HepG2 (cell line): ENCODE measurements around the gene SYMPK. TPM values are rescaled to one million over a fixed set of nuclear protein-coding genes. Genes with fewer than 3 reads are reported as not detected.

Experiments
- ATAC-seq: fragments of 200-7000 bp; cut with Tn5 transposase; 3 replicates; pipeline ENCODE4 v1.9.1; 2020; ENCODE audit warnings: mild to moderate bottlenecking, moderate library complexity
- BruUV-seq: library from RNA; stranded (reverse); fragments of 400-500 nt; replicated peaks from 2 replicates; lab custom pipeline; 2021; lab: Mats Ljungman, UMichigan
- CTCF ChIA-PET: fragments of 300-600 bp; formaldehyde crosslinking; extraction: SDS; loops from one replicate; lab custom pipeline; 2021; ENCODE audit warnings: low total read pairs, inconsistent platforms, low intra/inter-chr PET ratio; lab: Yijun Ruan, JAX
- POLR2A ChIA-PET: fragments of 350-600 bp; sonication (Branson Sonifier 250); formaldehyde crosslinking; loops from one replicate; lab custom pipeline; 2020; ENCODE audit warnings: antibody characterized with exemption, inconsistent platforms; lab: Yijun Ruan, JAX
- DNase-seq: peaks from one replicate; pipeline ENCODE4 v3.0.0-alpha.2; 2015; ENCODE audit warnings: low spot score
- FAIRE-seq: peaks from 3 replicates; lab custom pipeline; 2011; peaks lifted over from hg19 to GRCh38; lab: Jason Lieb, UNC
- H2AFZ ChIP-seq: one replicate; pipeline ENCODE4 v1.6.1; 2011; ENCODE audit warnings: low read length, inconsistent platforms
- H3K27ac ChIP-seq: fragments of 300-600 bp; 3 replicates; pipeline ENCODE4 v1.8.0; 2011; ENCODE audit warnings: mixed run types, mild to moderate bottlenecking, mixed read lengths, low read length, inconsistent platforms; ENCODE audit not compliant: insufficient read depth; ENCODE audit errors: extremely low read length
- H3K27me3 ChIP-seq, 2 experiments: fragments of 200-600 bp in 1 of 2; 2 replicates in 1 of 2; 3 replicates in 1 of 2; pipeline versions ENCODE4 v1.6.0 to v1.8.0; 2011; ENCODE audit warnings: low read length in 2 of 2, mild to moderate bottlenecking in 2 of 2, moderate library complexity in 2 of 2, inconsistent platforms in 1 of 2; ENCODE audit not compliant: insufficient read depth in 2 of 2, control insufficient read depth in 1 of 2
- H3K36me3 ChIP-seq, 2 experiments: fragments of 200-600 bp in 1 of 2; replicated peaks in 1 of 2; 2 replicates in 1 of 2; 3 replicates in 1 of 2; pipeline versions ENCODE4 v1.5.1 to v1.8.0; 2011; ENCODE audit warnings: low read length in 2 of 2, inconsistent platforms in 1 of 2; ENCODE audit not compliant: insufficient read depth in 2 of 2, control insufficient read depth in 1 of 2
- H3K4me1 ChIP-seq: 2 replicates; pipeline ENCODE4 v1.5.1; 2012; ENCODE audit warnings: low read length, inconsistent platforms; ENCODE audit not compliant: insufficient read depth
- H3K4me2 ChIP-seq: 2 replicates; pipeline ENCODE4 v1.6.0; 2011; ENCODE audit warnings: low read depth, low read length, inconsistent platforms
- H3K4me3 ChIP-seq, 3 experiments: fragments of 200-600 bp in 1 of 3; sonication (generic), shearing (Covaris generic) in 1 of 3; replicated peaks in 1 of 3; 2 replicates each; pipeline ENCODE4 v1.5.1; 2011 to 2016; ENCODE audit warnings: low read length in 3 of 3, inconsistent platforms in 2 of 3, low read depth in 2 of 3, mild to moderate bottlenecking in 2 of 3, control low read depth in 1 of 3, mixed read lengths in 1 of 3; ENCODE audit not compliant: insufficient read depth in 1 of 3
- H3K79me2 ChIP-seq: one replicate; pipeline ENCODE4 v1.6.1; 2011; ENCODE audit warnings: low read length, inconsistent platforms; ENCODE audit not compliant: insufficient read depth
- H3K9ac ChIP-seq: 2 replicates; pipeline ENCODE4 v1.6.0; 2011; ENCODE audit warnings: mild to moderate bottlenecking, low read depth, low read length, inconsistent platforms; ENCODE audit not compliant: insufficient read depth
- H3K9me3 ChIP-seq: 2 replicates; pipeline ENCODE4 v1.5.1; 2012; ENCODE audit warnings: mild to moderate bottlenecking, low read length
- H4K20me1 ChIP-seq: 2 replicates; pipeline ENCODE4 v1.6.0; 2011; ENCODE audit warnings: inconsistent platforms, mild to moderate bottlenecking, low read length, moderate library complexity; ENCODE audit not compliant: insufficient read depth
- ATF7 ChIP-seq, 2 experiments: fragments of 450-650 bp in 1 of 2; sonication (generic) in 1 of 2; formaldehyde crosslinking in 1 of 2; IDR thresholded peaks; 2 replicates each; pipeline versions ENCODE4 v1.4.0 to v1.6.1; 2016 to 2020; ENCODE audit warnings: antibody characterized with exemption in 1 of 2, mild to moderate bottlenecking in 1 of 2, missing genetic modification reagents in 1 of 2
- CHD2 ChIP-seq: IDR thresholded peaks from 2 replicates; pipeline ENCODE4 v1.6.1; 2011; ENCODE audit warnings: low read depth, low read length, improper control_type of control experiment
- HMG20B ChIP-seq: conservative IDR thresholded peaks from 2 replicates; pipeline ENCODE4 v1.6.1; 2016; ENCODE audit warnings: missing genetic modification reagents, missing compliant biosample characterization
- ZFP41 ChIP-seq: sonication (generic); formaldehyde crosslinking; IDR thresholded peaks from 2 replicates; pipeline ENCODE4 v1.4.0; 2020; ENCODE audit warnings: mild to moderate bottlenecking, missing genetic modification reagents, borderline replicate concordance
- ZNF234 ChIP-seq: sonication (generic); formaldehyde crosslinking; conservative IDR thresholded peaks from 2 replicates; pipeline ENCODE4 v1.5.1; 2020; ENCODE audit warnings: mild to moderate bottlenecking, missing genetic modification reagents
- ZNF260 ChIP-seq: sonication (generic); formaldehyde crosslinking; IDR thresholded peaks from 2 replicates; pipeline ENCODE4 v1.4.0; 2020; ENCODE audit warnings: missing genetic modification reagents, low read depth, mild to moderate bottlenecking, borderline replicate concordance
- ZNF337 ChIP-seq: sonication (generic); formaldehyde crosslinking; IDR thresholded peaks from 2 replicates; pipeline ENCODE4 v1.5.1; 2020; ENCODE audit warnings: missing genetic modification reagents, low read depth, mild to moderate bottlenecking, borderline replicate concordance
- ZNF749 ChIP-seq: sonication (generic); formaldehyde crosslinking; IDR thresholded peaks from 2 replicates; pipeline ENCODE4 v1.8.0; 2022; ENCODE audit warnings: mild to moderate bottlenecking, missing genetic modification reagents, moderate library complexity, borderline replicate concordance
- WGBS: methylation state at CpG from one replicate; pipeline ENCODE4 v1.1.6; 2017; ENCODE audit warnings: low lambda C conversion rate; 5-methylcytosine and 5-hydroxymethylcytosine counted together
- in situ Hi-C: cut with HindIII; loops from 2 replicates; pipeline ENCODE4 v1.10.0; 2017; ENCODE audit warnings: low pct_unique_long_range_greater_than_20kb; ENCODE audit not compliant: extremely low pct_ligation_motif_present
- intact Hi-C: fragments of 100-400 bp; cut with micrococcal nuclease; formaldehyde crosslinking; loops from one replicate; pipeline ENCODE4 v1.10.0; 2022; ENCODE audit not compliant: unreplicated experiment
- polyA plus RNA-seq, 8 experiments: library from polyadenylated mRNA; depleted of rRNA in 3 of 8; stranded (reverse) in 7 of 8; unstranded in 1 of 8; fragments of >200 nt; fragmentation: Illumina TruSeq in 4 of 8; extraction: Trizol in 4 of 8; gene quantifications; 2 replicates each; pipeline versions ENCODE4 v1.2.1 to v1.2.3, GENCODE V29; 2011 to 2016; ENCODE audit warnings: low read depth in 4 of 8, missing spikeins in 1 of 8, mixed read lengths in 1 of 8; ENCODE audit not compliant: insufficient read depth in 1 of 8
- total RNA-seq, 5 experiments: library from RNA; depleted of rRNA; stranded (reverse); fragments of >200 nt; fragmentation: Illumina TruSeq; extraction: Trizol; gene quantifications; 2 replicates each; pipeline ENCODE4 v1.2.3, GENCODE V29; 2016; ENCODE audit warnings: low read depth in 1 of 5
- TF ChIP-seq, protein P1 (sequence below): sonication (generic); formaldehyde crosslinking; IDR thresholded peaks from 2 replicates; pipeline ENCODE4 v1.5.0; 2020; ENCODE audit warnings: missing genetic modification reagents
- TF ChIP-seq, protein P2 (sequence below), 2 experiments: sonication (generic) in 1 of 2; formaldehyde crosslinking in 1 of 2; IDR thresholded peaks; 2 replicates each; pipeline versions ENCODE4 v1.6.1 to v1.9.0; 2014 to 2022; ENCODE audit warnings: antibody characterized with exemption in 1 of 2, borderline replicate concordance in 1 of 2, inconsistent platforms in 1 of 2, low read depth in 1 of 2, missing genetic modification reagents in 1 of 2

SYMPK gene
- total and polyA plus RNA-seq, 2 of the 13 experiments (the other 11 are each of a cell fraction or from before 2014, with no cell fraction given) = 21.9 to 55.7 TPM

DNA sequence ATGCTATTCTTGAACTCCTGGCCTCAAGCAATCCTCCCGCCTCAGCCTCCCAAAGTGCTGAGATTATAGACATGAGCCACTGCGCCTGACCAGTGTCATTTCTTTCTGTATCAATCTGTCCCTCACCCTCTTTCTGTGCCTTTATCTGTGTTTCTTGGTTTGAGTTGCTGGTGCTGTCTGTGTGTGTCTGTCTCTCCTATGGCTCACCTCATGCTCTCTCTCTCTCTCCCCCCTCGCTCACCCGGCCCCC lies 13.1 kb upstream of the SYMPK start:
- Histone ChIP-seq H3K27ac (peak overlapping the region; percentile 94), H3K9ac (peak overlapping the region; percentile 78)
- no peak for FAIRE-seq
- TF ChIP-seq, protein P1, sequence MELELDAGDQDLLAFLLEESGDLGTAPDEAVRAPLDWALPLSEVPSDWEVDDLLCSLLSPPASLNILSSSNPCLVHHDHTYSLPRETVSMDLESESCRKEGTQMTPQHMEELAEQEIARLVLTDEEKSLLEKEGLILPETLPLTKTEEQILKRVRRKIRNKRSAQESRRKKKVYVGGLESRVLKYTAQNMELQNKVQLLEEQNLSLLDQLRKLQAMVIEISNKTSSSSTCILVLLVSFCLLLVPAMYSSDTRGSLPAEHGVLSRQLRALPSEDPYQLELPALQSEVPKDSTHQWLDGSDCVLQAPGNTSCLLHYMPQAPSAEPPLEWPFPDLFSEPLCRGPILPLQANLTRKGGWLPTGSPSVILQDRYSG (CRISPR knock-in tag) = no peak
- TF ChIP-seq ZNF337 (CRISPR knock-in tag) (no peak; the same call in 1 of the 2 replicates), ZNF234 (CRISPR knock-in tag) (no peak), ZNF749 (CRISPR knock-in tag) (no peak), CHD2 (no peak), HMG20B (CRISPR knock-in tag) (no peak), ZNF260 (CRISPR knock-in tag) (no peak), ATF7 (IDR thresholded peaks at IDR 0.05) (0 out of 2 replicates have a peak, but pooled peaks have one; percentile 7), ATF7 (CRISPR knock-in tag; IDR thresholded peaks at IDR 0.05) (no peak), ZFP41 (no peak)
- TF ChIP-seq, protein P2, sequence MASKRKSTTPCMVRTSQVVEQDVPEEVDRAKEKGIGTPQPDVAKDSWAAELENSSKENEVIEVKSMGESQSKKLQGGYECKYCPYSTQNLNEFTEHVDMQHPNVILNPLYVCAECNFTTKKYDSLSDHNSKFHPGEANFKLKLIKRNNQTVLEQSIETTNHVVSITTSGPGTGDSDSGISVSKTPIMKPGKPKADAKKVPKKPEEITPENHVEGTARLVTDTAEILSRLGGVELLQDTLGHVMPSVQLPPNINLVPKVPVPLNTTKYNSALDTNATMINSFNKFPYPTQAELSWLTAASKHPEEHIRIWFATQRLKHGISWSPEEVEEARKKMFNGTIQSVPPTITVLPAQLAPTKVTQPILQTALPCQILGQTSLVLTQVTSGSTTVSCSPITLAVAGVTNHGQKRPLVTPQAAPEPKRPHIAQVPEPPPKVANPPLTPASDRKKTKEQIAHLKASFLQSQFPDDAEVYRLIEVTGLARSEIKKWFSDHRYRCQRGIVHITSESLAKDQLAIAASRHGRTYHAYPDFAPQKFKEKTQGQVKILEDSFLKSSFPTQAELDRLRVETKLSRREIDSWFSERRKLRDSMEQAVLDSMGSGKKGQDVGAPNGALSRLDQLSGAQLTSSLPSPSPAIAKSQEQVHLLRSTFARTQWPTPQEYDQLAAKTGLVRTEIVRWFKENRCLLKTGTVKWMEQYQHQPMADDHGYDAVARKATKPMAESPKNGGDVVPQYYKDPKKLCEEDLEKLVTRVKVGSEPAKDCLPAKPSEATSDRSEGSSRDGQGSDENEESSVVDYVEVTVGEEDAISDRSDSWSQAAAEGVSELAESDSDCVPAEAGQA (IDR thresholded peaks at IDR 0.05; ENCODE audit: low read depth) = no peak
- TF ChIP-seq, protein P2 (CRISPR knock-in tag; IDR thresholded peaks at IDR 0.05; ENCODE audit: borderline replicate concordance) = no peak

More for the DNA sequence above, 13.1 kb upstream of the SYMPK start:
- ChIA-PET CTCF (no interaction called here), POLR2A (interaction anchor here (0.7 to 2.8 kb wide), 4 partner anchors 9 to 107 kb away, joined by 3 to 35 read pairs (median 6); partner anchors contain the start of genes FOXA3, SIX5 and SYMPK)
- Histone ChIP-seq H3K4me2 (peak overlapping the region; percentile 90), H3K4me1 (peaks cover 94% of the 10 kb centered on the region), H3K27me3 (no peaks in the 10 kb centered on the region), H2AFZ (no peak overlapping the region), H3K79me2 (peaks cover 7% of the 10 kb centered on the region), H3K4me3 (peak overlapping the region; percentile 43 to 69 (median 51)), H3K9me3 (no peaks in the 10 kb centered on the region), H4K20me1 (no peaks in the 10 kb centered on the region), H3K36me3 (peaks cover 0 to 5% of the 10 kb centered on the region in 2 experiments; a peak in 2 of 5 replicates)
- 35% methylated on average over 4 of the region's 4 CpGs for WGBS
- in situ Hi-C loops (no loop called here), intact Hi-C loops (no loop called here)
- peak; percentile 5 for ATAC-seq
- TSS peak; percentile 51 for BruUV-seq
- no peak for DNase-seq
